ENCODE results near the gene RAB40A. TPM values are rescaled to one million over a fixed set of nuclear protein-coding genes. Genes with fewer than 3 reads are reported as not detected.
A peak's percentile ranks its signal among the peaks of the same experiment; 100 is the strongest.

RAB40A gene
- total RNA-seq (2011; cell fraction: chromatin; rRNA removed; ENCODE audit: low replicate concordance), result 0.09 and 0.83 TPM in 2 replicates
- not detected in 2 replicates for total RNA-seq (2011; cell fraction: nucleolus; rRNA removed)
- 0.37 and 0.92 TPM in 2 replicates for total RNA-seq (2011; cell fraction: nucleoplasm; rRNA removed)
- 0.08 TPM in 1 of 2 replicates, not detected in the other for total RNA-seq (2014; rRNA removed)
- 0.06 and 0.07 TPM in 2 replicates for total RNA-seq (2014; rRNA removed; fragmentation: Illumina TruSeq; extraction: Trizol)
- 0.14 TPM in 1 of 2 replicates, not detected in the other for total RNA-seq (2015; rRNA removed; fragmentation: Illumina TruSeq; extraction: Trizol)
- total RNA-seq (2021), result not detected in 2 replicates
- 0.04 and 0.08 TPM in 2 replicates for polyA plus RNA-seq (2011; rRNA removed)
- polyA plus RNA-seq (2011; cell fraction: cytosol; rRNA removed), result 0.07 TPM in 1 of 2 replicates, not detected in the other
- polyA plus RNA-seq (2011; cell fraction: nucleus; rRNA removed), result 0.15 and 0.54 TPM in 2 replicates
- 0.43 and 1.1 TPM in 2 replicates for polyA plus RNA-seq (2012)
- polyA plus RNA-seq (2014; fragmentation: Illumina TruSeq; extraction: Trizol), result not detected in 2 replicates
- under 1 TPM; 0.11 to 0.15 TPM for polyA plus RNA-seq (2014; fragmentation: Nextera tagmentation; extraction: Ambion mirVana)
- 0.09 and 0.18 TPM in 2 replicates for polyA plus RNA-seq (2014; rRNA removed)
- not detected in 2 replicates for polyA minus RNA-seq (2011; rRNA and poly(A)+ RNA removed)
- not detected in 2 replicates for polyA minus RNA-seq (2011; cell fraction: cytosol; rRNA and poly(A)+ RNA removed)
- 0.11 and 0.27 TPM in 2 replicates for polyA minus RNA-seq (2011; cell fraction: nucleus; rRNA and poly(A)+ RNA removed)
- Bru-seq, nascent RNA, result percentile 24 among the genes with signal in this experiment
- percentile 34 among the genes with signal in this experiment for BruChase-seq, experiment 1, labeled RNA remaining after a 2-hour chase
- percentile 39 among the genes with signal in this experiment for BruChase-seq, experiment 2, labeled RNA remaining after a 6-hour chase
- long read RNA-seq, experiment 1, result 0 reads
- long read RNA-seq, experiment 2, result 0 reads
- long read RNA-seq, experiment 3, result 0 reads

DNA sequence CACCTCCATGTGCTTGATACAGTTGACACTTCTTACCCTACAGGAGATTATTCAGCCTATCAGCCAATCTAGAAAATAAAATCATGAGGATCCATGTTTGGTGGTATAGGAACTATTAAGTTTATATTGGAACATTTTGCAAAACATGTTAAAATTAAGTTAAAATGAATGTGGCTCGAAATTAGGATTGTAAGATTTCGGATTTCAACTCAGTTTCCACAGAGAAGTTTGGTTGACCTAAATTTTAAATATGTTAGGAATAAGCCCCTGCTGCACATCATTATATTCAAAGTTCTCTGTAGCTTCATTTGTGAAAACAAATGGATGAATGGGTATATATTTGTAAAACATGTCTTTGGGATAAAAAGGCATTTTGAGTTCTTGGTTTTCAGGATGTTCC is at the start of gene RAB40A:
Gene RAB40A, minus strand, starts transcription at position 101 of the 400 bp plus-strand sequence. CDS start 18,733 bp downstream, outside the sequence.
- no peak within 1 kb of the TSS for H3K4me3 ChIP-seq
- ATAC-seq (no peak), FAIRE-seq (no peak), DNase-seq (ENCODE audit: extremely low read depth in 1 of 4, low spot score in 3 of 4) (no peak)
- in situ Hi-C loops (cut with MboI), result no loop called here
- no peak within 1 kb of the TSS for H2AFZ ChIP-seq (ENCODE audit: low read depth, low read length)
- no peaks in the 10 kb centered on the region for H3K27me3 ChIP-seq (ENCODE audit: control insufficient read depth in 2 of 2, insufficient read depth in 2 of 2, low read length in 2 of 2)
- no peaks in the 10 kb centered on the region for H3K9me1 ChIP-seq (ENCODE audit: control insufficient read depth, insufficient read depth, low read length)
- H4K20me1 ChIP-seq (replicated peaks; ENCODE audit: control insufficient read depth, insufficient read depth, low read length), result no peaks in the 10 kb centered on the region
- CTCF ChIA-PET (ENCODE audit: low intra/inter-chr PET ratio), result no interaction called here
- no peak within 1 kb of the TSS for H3K27ac ChIP-seq (ENCODE audit: extremely low read depth, low read depth, low read length)
- BruUV-seq (replicated peaks), result no TSS peak
- H3K79me2 ChIP-seq (ENCODE audit: control insufficient read depth, insufficient read depth, low read length), result no peaks in the 10 kb centered on the region
- H3K4me1 ChIP-seq (replicated peaks in 1 of 2; ENCODE audit: control insufficient read depth in 2 of 2, insufficient read depth in 2 of 2, low read length in 2 of 2), result no peaks in the 10 kb centered on the region
- WGBS (ENCODE audit: insufficient coverage, low coverage, missing lambda C conversion rate), result 0% methylated on average over 2 of the region's 2 CpGs
- POLR2A ChIA-PET, result no interaction called here
- no peaks in the 10 kb centered on the region for H3K9me3 ChIP-seq (replicated peaks; ENCODE audit: control insufficient read depth, insufficient read depth, low read depth, low read length)
- H3K9ac ChIP-seq (ENCODE audit: insufficient read depth in 1 of 2, low read depth in 2 of 2, low read length in 2 of 2), result no peak within 1 kb of the TSS
- no peak within 1 kb of the TSS for H3K4me2 ChIP-seq (ENCODE audit: insufficient read depth, low read length)
- intact Hi-C loops (cut with micrococcal nuclease), result no loop called here
- no peaks in the 10 kb centered on the region for H3K36me3 ChIP-seq (ENCODE audit: control insufficient read depth, insufficient read depth, low read length)
- TF ChIP-seq SPI1 (IDR thresholded peaks at IDR 0.05; ENCODE audit: borderline replicate concordance, low read depth, low read length) (no peak), ZNF347 (CRISPR knock-in tag; IDR thresholded peaks at IDR 0.05; ENCODE audit: low read depth) (no peak), TCF7L2 (IDR thresholded peaks at IDR 0.05; ENCODE audit: low read depth, low read length) (no peak), FOXJ3 (CRISPR knock-in tag; IDR thresholded peaks at IDR 0.05) (no peak), JUN (IDR thresholded peaks at IDR 0.05; ENCODE audit: borderline replicate concordance, low read depth, low read length) (no peak), JUN (CRISPR knock-in tag; IDR thresholded peaks at IDR 0.05; ENCODE audit: borderline replicate concordance) (no peak), ZNF444 (CRISPR knock-in tag; IDR thresholded peaks at IDR 0.05) (no peak), DMBX1 (CRISPR knock-in tag; IDR thresholded peaks at IDR 0.05; ENCODE audit: borderline replicate concordance) (no peak)
- TF ChIP-seq, protein P1, sequence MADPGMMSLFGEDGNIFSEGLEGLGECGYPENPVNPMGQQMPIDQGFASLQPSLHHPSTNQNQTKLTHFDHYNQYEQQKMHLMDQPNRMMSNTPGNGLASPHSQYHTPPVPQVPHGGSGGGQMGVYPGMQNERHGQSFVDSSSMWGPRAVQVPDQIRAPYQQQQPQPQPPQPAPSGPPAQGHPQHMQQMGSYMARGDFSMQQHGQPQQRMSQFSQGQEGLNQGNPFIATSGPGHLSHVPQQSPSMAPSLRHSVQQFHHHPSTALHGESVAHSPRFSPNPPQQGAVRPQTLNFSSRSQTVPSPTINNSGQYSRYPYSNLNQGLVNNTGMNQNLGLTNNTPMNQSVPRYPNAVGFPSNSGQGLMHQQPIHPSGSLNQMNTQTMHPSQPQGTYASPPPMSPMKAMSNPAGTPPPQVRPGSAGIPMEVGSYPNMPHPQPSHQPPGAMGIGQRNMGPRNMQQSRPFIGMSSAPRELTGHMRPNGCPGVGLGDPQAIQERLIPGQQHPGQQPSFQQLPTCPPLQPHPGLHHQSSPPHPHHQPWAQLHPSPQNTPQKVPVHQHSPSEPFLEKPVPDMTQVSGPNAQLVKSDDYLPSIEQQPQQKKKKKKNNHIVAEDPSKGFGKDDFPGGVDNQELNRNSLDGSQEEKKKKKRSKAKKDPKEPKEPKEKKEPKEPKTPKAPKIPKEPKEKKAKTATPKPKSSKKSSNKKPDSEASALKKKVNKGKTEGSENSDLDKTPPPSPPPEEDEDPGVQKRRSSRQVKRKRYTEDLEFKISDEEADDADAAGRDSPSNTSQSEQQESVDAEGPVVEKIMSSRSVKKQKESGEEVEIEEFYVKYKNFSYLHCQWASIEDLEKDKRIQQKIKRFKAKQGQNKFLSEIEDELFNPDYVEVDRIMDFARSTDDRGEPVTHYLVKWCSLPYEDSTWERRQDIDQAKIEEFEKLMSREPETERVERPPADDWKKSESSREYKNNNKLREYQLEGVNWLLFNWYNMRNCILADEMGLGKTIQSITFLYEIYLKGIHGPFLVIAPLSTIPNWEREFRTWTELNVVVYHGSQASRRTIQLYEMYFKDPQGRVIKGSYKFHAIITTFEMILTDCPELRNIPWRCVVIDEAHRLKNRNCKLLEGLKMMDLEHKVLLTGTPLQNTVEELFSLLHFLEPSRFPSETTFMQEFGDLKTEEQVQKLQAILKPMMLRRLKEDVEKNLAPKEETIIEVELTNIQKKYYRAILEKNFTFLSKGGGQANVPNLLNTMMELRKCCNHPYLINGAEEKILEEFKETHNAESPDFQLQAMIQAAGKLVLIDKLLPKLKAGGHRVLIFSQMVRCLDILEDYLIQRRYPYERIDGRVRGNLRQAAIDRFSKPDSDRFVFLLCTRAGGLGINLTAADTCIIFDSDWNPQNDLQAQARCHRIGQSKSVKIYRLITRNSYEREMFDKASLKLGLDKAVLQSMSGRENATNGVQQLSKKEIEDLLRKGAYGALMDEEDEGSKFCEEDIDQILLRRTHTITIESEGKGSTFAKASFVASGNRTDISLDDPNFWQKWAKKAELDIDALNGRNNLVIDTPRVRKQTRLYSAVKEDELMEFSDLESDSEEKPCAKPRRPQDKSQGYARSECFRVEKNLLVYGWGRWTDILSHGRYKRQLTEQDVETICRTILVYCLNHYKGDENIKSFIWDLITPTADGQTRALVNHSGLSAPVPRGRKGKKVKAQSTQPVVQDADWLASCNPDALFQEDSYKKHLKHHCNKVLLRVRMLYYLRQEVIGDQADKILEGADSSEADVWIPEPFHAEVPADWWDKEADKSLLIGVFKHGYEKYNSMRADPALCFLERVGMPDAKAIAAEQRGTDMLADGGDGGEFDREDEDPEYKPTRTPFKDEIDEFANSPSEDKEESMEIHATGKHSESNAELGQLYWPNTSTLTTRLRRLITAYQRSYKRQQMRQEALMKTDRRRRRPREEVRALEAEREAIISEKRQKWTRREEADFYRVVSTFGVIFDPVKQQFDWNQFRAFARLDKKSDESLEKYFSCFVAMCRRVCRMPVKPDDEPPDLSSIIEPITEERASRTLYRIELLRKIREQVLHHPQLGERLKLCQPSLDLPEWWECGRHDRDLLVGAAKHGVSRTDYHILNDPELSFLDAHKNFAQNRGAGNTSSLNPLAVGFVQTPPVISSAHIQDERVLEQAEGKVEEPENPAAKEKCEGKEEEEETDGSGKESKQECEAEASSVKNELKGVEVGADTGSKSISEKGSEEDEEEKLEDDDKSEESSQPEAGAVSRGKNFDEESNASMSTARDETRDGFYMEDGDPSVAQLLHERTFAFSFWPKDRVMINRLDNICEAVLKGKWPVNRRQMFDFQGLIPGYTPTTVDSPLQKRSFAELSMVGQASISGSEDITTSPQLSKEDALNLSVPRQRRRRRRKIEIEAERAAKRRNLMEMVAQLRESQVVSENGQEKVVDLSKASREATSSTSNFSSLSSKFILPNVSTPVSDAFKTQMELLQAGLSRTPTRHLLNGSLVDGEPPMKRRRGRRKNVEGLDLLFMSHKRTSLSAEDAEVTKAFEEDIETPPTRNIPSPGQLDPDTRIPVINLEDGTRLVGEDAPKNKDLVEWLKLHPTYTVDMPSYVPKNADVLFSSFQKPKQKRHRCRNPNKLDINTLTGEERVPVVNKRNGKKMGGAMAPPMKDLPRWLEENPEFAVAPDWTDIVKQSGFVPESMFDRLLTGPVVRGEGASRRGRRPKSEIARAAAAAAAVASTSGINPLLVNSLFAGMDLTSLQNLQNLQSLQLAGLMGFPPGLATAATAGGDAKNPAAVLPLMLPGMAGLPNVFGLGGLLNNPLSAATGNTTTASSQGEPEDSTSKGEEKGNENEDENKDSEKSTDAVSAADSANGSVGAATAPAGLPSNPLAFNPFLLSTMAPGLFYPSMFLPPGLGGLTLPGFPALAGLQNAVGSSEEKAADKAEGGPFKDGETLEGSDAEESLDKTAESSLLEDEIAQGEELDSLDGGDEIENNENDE (IDR thresholded peaks at IDR 0.05; ENCODE audit: low read depth, low read length), result no peak

Measured in K562 (cell line).